HL-60 (cell line): Measurements from ENCODE around the gene COL23A1.

Source experiments
- CTCF ChIP-seq: IDR thresholded peaks from one replicate; pipeline ENCODE4 v1.5.1; 2011; ENCODE audit warnings: low read length, control low read depth, inconsistent platforms; ENCODE audit not compliant: insufficient read depth
- POLR2AphosphoS5 ChIP-seq: IDR thresholded peaks from 2 replicates; pipeline ENCODE4 v1.6.1; 2012; ENCODE audit warnings: low read depth

DNA sequence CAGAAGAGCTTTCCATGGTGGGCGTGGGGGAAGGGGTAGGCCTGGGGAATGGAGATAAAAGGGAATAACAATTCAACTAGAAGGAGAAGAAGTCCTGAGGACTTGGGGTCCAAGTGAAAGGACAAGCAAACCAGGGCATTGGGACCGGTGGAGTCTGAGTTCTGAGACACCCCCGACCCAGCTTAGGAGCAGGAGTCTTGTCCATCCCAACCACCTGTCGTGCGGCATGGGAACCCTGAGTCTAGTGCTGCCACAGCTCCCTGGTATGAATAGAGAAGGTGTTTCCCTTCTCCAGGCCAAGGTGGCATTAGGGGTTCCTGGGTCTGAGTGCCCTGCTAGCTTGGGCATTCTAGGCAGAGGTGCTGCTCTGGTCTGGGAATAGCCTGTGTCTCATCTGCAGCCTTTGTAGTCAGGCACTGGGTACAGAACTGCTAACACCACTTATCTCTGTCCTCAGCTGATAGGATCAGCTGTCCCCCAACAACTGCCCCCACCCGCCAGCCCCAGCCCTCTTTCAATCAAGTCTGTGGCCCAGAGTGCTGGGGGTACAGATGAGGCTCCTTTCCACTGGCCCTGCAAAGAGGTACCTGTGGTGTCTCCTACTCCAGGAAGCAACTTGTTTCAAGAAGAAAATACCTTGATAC lies 375.9 kb downstream of the COL23A1 start:
- no peak for TF ChIP-seq CTCF
- peak; percentile 25; the same call in 1 of the 2 replicates for TF ChIP-seq POLR2AphosphoS5
